Gastrocnemius medialis (tissue), 4 donors: Measurements from ENCODE around the gene CMTM4.

ENCODE experiments used
- CTCF ChIP-seq, 5 experiments: fragments of 450-650 bp in 3 of 5; fragments of 200-600 bp in 2 of 5; sonication (generic) in 2 of 5; IDR thresholded peaks in 4 of 5; conservative IDR thresholded peaks in 1 of 5; 1 replicate in 4 of 5; 2 replicates in 1 of 5; pipeline ENCODE4 v1.5.1; 2016 to 2019; ENCODE audit warnings: antibody characterized with exemption in 5 of 5, mild to moderate bottlenecking in 3 of 5, moderate library complexity in 3 of 5
- POLR2A ChIP-seq, 2 donors: fragments of 450-650 bp; IDR thresholded peaks; one replicate each; pipeline ENCODE4 v1.6.1; 2017; ENCODE audit warnings: antibody characterized with exemption in 2 of 2, mild to moderate bottlenecking in 2 of 2, moderate library complexity in 2 of 2

- TF ChIP-seq POLR2A (IDR thresholded peaks at IDR 0.05) (no peak), CTCF (IDR thresholded peaks at IDR 0.05 in 4 of 5, conservative IDR thresholded peaks at IDR 0.05 in 1 of 5) (no peak)
These were observed 115.1 kb downstream of the CMTM4 start for GRCh38 chr16:66581246-66581952.
